Mesenchymal stem cell (in vitro differentiated cells and primary cell): ENCODE data around the gene GRAP2.

Experiments used
- DNase-seq: peaks from one replicate; pipeline ENCODE4 v3.0.0-alpha.2; 2013
- H2AFZ ChIP-seq: one replicate; pipeline ENCODE4 v1.6.1; 2013; ENCODE audit warnings: low read depth, mild to moderate bottlenecking, control low read depth, inconsistent platforms, low read length, moderate library complexity
- H2AK5ac ChIP-seq: 2 replicates; pipeline ENCODE4 v1.6.1; 2013; ENCODE audit warnings: low read length, moderate library complexity, mild to moderate bottlenecking, inconsistent platforms; ENCODE audit not compliant: severe bottlenecking
- H2BK120ac ChIP-seq: one replicate; pipeline ENCODE4 v1.6.1; 2013; ENCODE audit warnings: low read depth, mild to moderate bottlenecking, inconsistent platforms, low read length, moderate library complexity
- H2BK12ac ChIP-seq, 2 experiments: one replicate each; pipeline ENCODE4 v1.6.1; 2013; ENCODE audit warnings: inconsistent platforms in 2 of 2, low read length in 2 of 2, mild to moderate bottlenecking in 2 of 2, moderate library complexity in 2 of 2, control low read depth in 1 of 2
- H2BK15ac ChIP-seq: one replicate; pipeline ENCODE4 v1.6.1; 2013; ENCODE audit warnings: mild to moderate bottlenecking, low read depth, inconsistent platforms; ENCODE audit not compliant: poor library complexity, severe bottlenecking
- H2BK5ac ChIP-seq: 2 replicates; pipeline ENCODE4 v1.6.1; 2013; ENCODE audit warnings: low read depth, mild to moderate bottlenecking, low read length, control low read depth, inconsistent platforms; ENCODE audit not compliant: poor library complexity, severe bottlenecking
- H3K14ac ChIP-seq, 2 experiments: one replicate each; pipeline ENCODE4 v1.6.1; 2013; ENCODE audit warnings: inconsistent platforms in 2 of 2, low read length in 2 of 2, control low read depth in 1 of 2, mild to moderate bottlenecking in 1 of 2, moderate library complexity in 1 of 2
- H3K18ac ChIP-seq, 2 experiments: one replicate each; pipeline ENCODE4 v1.6.1; 2013; ENCODE audit warnings: inconsistent platforms in 2 of 2, low read length in 2 of 2, control low read depth in 1 of 2, low read depth in 1 of 2, mild to moderate bottlenecking in 1 of 2
- H3K23ac ChIP-seq, 2 experiments: one replicate each; pipeline ENCODE4 v1.6.1; 2013; ENCODE audit warnings: inconsistent platforms in 2 of 2, low read length in 2 of 2, mild to moderate bottlenecking in 2 of 2, moderate library complexity in 2 of 2, control low read depth in 1 of 2
- H3K27ac ChIP-seq: 2 replicates; pipeline ENCODE4 v1.5.1; 2013; ENCODE audit warnings: mild to moderate bottlenecking, moderate library complexity, low read length, control low read depth, inconsistent platforms; ENCODE audit not compliant: poor library complexity, severe bottlenecking
- H3K27me3 ChIP-seq, 2 experiments: 2 replicates each; pipeline versions ENCODE4 v1.6.1 to v1.7.0; 2013; ENCODE audit warnings: low read length in 2 of 2, mild to moderate bottlenecking in 2 of 2, moderate library complexity in 2 of 2, control low read depth in 1 of 2, inconsistent platforms in 1 of 2; ENCODE audit not compliant: control insufficient read depth in 1 of 2, insufficient read depth in 1 of 2
- H3K36me3 ChIP-seq, 2 experiments: 2 replicates each; pipeline versions ENCODE4 v1.6.1 to v1.7.0; 2013; ENCODE audit warnings: low read length in 2 of 2, control low read depth in 1 of 2, inconsistent platforms in 1 of 2, low read depth in 1 of 2, mild to moderate bottlenecking in 1 of 2; ENCODE audit not compliant: insufficient read depth in 2 of 2, control insufficient read depth in 1 of 2
- H3K4ac ChIP-seq, 2 experiments: one replicate each; pipeline ENCODE4 v1.6.1; 2013; ENCODE audit warnings: inconsistent platforms in 2 of 2, low read length in 2 of 2, mild to moderate bottlenecking in 2 of 2, moderate library complexity in 2 of 2, control low read depth in 1 of 2, low read depth in 1 of 2
- H3K4me1 ChIP-seq: 2 replicates; pipeline ENCODE4 v1.6.1; 2013; ENCODE audit warnings: low read depth, low read length, control low read depth; ENCODE audit not compliant: control insufficient read depth, insufficient read depth
- H3K4me2 ChIP-seq: 2 replicates; pipeline ENCODE4 v1.6.1; 2013; ENCODE audit warnings: low read length, mild to moderate bottlenecking, inconsistent platforms; ENCODE audit not compliant: poor library complexity, severe bottlenecking
- H3K4me3 ChIP-seq, 2 experiments: 2 replicates each; pipeline versions ENCODE4 v1.5.1 to v1.7.0; 2013; ENCODE audit warnings: low read length in 2 of 2, mild to moderate bottlenecking in 2 of 2, control low read depth in 1 of 2, low read depth in 1 of 2; ENCODE audit not compliant: insufficient read depth in 1 of 2
- H3K79me1 ChIP-seq: replicated peaks from 2 replicates; pipeline ENCODE4 v1.6.1; 2013; ENCODE audit warnings: mild to moderate bottlenecking, control low read depth, low read length, inconsistent platforms; ENCODE audit not compliant: poor library complexity, severe bottlenecking
- H3K9ac ChIP-seq: 2 replicates; pipeline ENCODE4 v1.7.0; 2013; ENCODE audit warnings: mild to moderate bottlenecking, low read length, moderate library complexity
- H3K9me3 ChIP-seq: 2 replicates; pipeline ENCODE4 v1.7.0; 2013; ENCODE audit warnings: mild to moderate bottlenecking, low read length; ENCODE audit not compliant: control insufficient read depth
- H4K8ac ChIP-seq: one replicate; pipeline ENCODE4 v1.6.1; 2013; ENCODE audit warnings: inconsistent platforms, mild to moderate bottlenecking, low read length, moderate library complexity
- H4K91ac ChIP-seq: one replicate; pipeline ENCODE4 v1.6.1; 2013; ENCODE audit warnings: mild to moderate bottlenecking, low read length, inconsistent platforms
- WGBS: methylation state at CpG from one replicate; pipeline ENCODE4 v1.1.7; 2013; ENCODE audit warnings: mixed read lengths; 5-methylcytosine and 5-hydroxymethylcytosine counted together

The GRAP2 gene

DNA sequence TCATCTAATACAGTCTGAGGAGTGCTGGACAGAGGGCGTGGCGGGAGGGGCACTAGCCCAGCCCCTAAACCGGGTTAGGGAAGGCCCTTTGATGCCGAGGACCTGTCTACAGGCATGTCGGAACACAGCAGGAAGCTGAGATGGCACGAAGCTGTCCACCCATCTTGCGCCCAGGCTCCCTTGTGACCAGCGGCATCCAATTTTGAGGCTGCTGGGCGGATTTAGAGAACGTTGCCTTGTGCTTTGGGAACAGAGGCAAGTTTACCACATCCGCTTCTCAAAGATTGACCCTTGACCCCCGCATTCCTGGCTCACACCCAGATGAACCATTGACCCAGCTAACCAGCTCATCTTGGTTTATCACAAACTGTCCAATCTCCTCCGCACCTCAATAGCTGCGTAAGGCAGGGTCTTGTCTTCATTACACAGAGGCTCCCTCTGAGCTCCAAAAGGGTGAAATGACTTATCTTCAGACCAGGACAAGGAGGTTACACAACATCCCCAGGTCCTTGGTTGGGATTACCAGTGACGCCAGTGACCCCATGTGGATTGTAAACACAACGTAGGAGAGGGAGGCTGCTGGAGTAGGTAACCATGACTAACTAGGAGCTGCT lies 98.4 kb downstream of the GRAP2 start:
- Histone ChIP-seq H3K23ac (no peak overlapping the region), H2BK15ac (no peak overlapping the region), H3K4me3 (no peak overlapping the region), H3K36me3 (peaks cover 0 to 3% of the 10 kb centered on the region in 2 experiments), H2AFZ (no peak overlapping the region), H3K27ac (no peak overlapping the region), H3K79me1 (no peaks in the 10 kb centered on the region), H4K8ac (peak overlapping the region; percentile 76), H2BK5ac (no peak overlapping the region), H2BK120ac (no peak overlapping the region), H3K4me2 (no peak overlapping the region), H2BK12ac (no peak overlapping the region), H3K27me3 (peaks cover 2 to 83% of the 10 kb centered on the region in 2 experiments), H3K4ac (no peak overlapping the region), H3K4me1 (peaks cover 40% of the 10 kb centered on the region), H3K18ac (peak overlapping the region in 1 of 2 experiments; percentile 49), H4K91ac (peak overlapping the region; percentile 16), H3K9me3 (no peaks in the 10 kb centered on the region), H3K14ac (peak overlapping the region in 1 of 2 experiments; percentile 31), H3K9ac (no peak overlapping the region), H2AK5ac (no peak overlapping the region)
- peak; percentile 96 for DNase-seq
- WGBS, result 60% methylated on average over 16 of the region's 16 CpGs

GRCh38 chr22:40000171-40000570 lies 99.3 kb downstream of the GRAP2 start:
- Histone ChIP-seq H3K9me3 (no peaks in the 10 kb centered on the region), H3K4ac (no peak overlapping the region), H2BK5ac (no peak overlapping the region), H3K4me2 (no peak overlapping the region), H3K79me1 (no peaks in the 10 kb centered on the region), H4K91ac (no peak overlapping the region), H3K4me1 (peaks cover 32% of the 10 kb centered on the region), H3K23ac (no peak overlapping the region), H3K27me3 (peaks cover 0 to 85% of the 10 kb centered on the region in 2 experiments), H2BK15ac (peak overlapping the region; percentile 12), H4K8ac (no peak overlapping the region), H3K14ac (no peak overlapping the region), H3K4me3 (no peak overlapping the region), H2AFZ (no peak overlapping the region), H3K18ac (no peak overlapping the region), H3K27ac (no peak overlapping the region), H2BK120ac (no peak overlapping the region), H2AK5ac (no peak overlapping the region), H2BK12ac (no peak overlapping the region), H3K9ac (no peak overlapping the region), H3K36me3 (peaks cover 0 to under 1% of the 10 kb centered on the region in 2 experiments)
- DNase-seq, result no peak
- 95% methylated on average over 4 of the region's 5 CpGs for WGBS

GRCh38 chr22:40001106-40001505 lies 100.2 kb downstream of the GRAP2 start:
- Histone ChIP-seq H3K14ac (no peak overlapping the region), H3K27me3 (peaks cover 0 to 84% of the 10 kb centered on the region in 2 experiments), H2AK5ac (no peak overlapping the region), H2BK12ac (no peak overlapping the region), H4K8ac (no peak overlapping the region), H2BK15ac (no peak overlapping the region), H3K4me3 (no peak overlapping the region), H3K4me1 (peaks cover 30% of the 10 kb centered on the region), H3K4ac (no peak overlapping the region), H3K18ac (no peak overlapping the region), H4K91ac (no peak overlapping the region), H3K23ac (no peak overlapping the region), H3K27ac (no peak overlapping the region), H3K4me2 (no peak overlapping the region), H3K36me3 (no peaks in the 10 kb centered on the region), H3K79me1 (no peaks in the 10 kb centered on the region), H3K9ac (no peak overlapping the region), H3K9me3 (no peaks in the 10 kb centered on the region), H2AFZ (no peak overlapping the region), H2BK120ac (no peak overlapping the region), H2BK5ac (no peak overlapping the region)
- 76% methylated on average over 2 of the region's 4 CpGs for WGBS
- DNase-seq, result no peak

- H4K91ac ChIP-seq, result peak overlapping the region; percentile 6
- no peak overlapping the region for H3K23ac ChIP-seq
- H3K4me1 ChIP-seq, result peaks cover 30% of the 10 kb centered on the region
- no peak overlapping the region for H3K14ac ChIP-seq
- no peak overlapping the region for H3K4me3 ChIP-seq
- H3K4me2 ChIP-seq, result no peak overlapping the region
- peaks cover 3 to 84% of the 10 kb centered on the region in 2 experiments for H3K27me3 ChIP-seq
- DNase-seq, result no peak
- no peaks in the 10 kb centered on the region for H3K36me3 ChIP-seq
- H3K4ac ChIP-seq, result no peak overlapping the region
- H2BK5ac ChIP-seq, result no peak overlapping the region
- no peak overlapping the region for H4K8ac ChIP-seq
- H2AFZ ChIP-seq, result no peak overlapping the region
- H2BK12ac ChIP-seq, result no peak overlapping the region
- H2AK5ac ChIP-seq, result no peak overlapping the region
- no peak overlapping the region for H3K18ac ChIP-seq
- no peak overlapping the region for H2BK120ac ChIP-seq
- H3K9me3 ChIP-seq, result no peaks in the 10 kb centered on the region
- no peak overlapping the region for H3K9ac ChIP-seq
- no peaks in the 10 kb centered on the region for H3K79me1 ChIP-seq
- H3K27ac ChIP-seq, result no peak overlapping the region
- 83% methylated on average over 14 of the region's 14 CpGs for WGBS
- H2BK15ac ChIP-seq, result no peak overlapping the region
Measured at GRCh38 chr22:40001800-40002577, 101.1 kb downstream of the GRAP2 start.
